ENCODE measurements around the gene NCOA1.

Gene NCOA1

GRCh38 chr2:24513281-24514071 lies 22.4 kb downstream of the NCOA1 start:
- H3K4me1 ChIP-seq (ENCODE audit: control insufficient read depth, insufficient read depth, low read length) = no peaks in the 10 kb centered on the region
- no peak overlapping the region for H3K27ac ChIP-seq (ENCODE audit: insufficient read depth, low read depth, low read length, poor library complexity, severe bottlenecking)
- no peaks in the 10 kb centered on the region for H3K27me3 ChIP-seq (ENCODE audit: control insufficient read depth, insufficient read depth, low read length, poor library complexity, severe bottlenecking)
- no peak overlapping the region for H3K4me3 ChIP-seq (ENCODE audit: insufficient read depth, low read depth, low read length)
- WGBS, 2 experiments = 95% methylated on average over 8 to 9 of the region's 9 CpGs
- H3K9me3 ChIP-seq (ENCODE audit: control insufficient read depth, low read length) = no peaks in the 10 kb centered on the region
- H3K36me3 ChIP-seq (ENCODE audit: control insufficient read depth, insufficient read depth, low read length) = no peaks in the 10 kb centered on the region

- WGBS, 2 experiments = 38 to 76% methylated on average over 1 to 2 of the region's 2 CpGs
Measured at GRCh38 chr2:24514820-24515219, 23.8 kb downstream of the NCOA1 start.

DNA sequence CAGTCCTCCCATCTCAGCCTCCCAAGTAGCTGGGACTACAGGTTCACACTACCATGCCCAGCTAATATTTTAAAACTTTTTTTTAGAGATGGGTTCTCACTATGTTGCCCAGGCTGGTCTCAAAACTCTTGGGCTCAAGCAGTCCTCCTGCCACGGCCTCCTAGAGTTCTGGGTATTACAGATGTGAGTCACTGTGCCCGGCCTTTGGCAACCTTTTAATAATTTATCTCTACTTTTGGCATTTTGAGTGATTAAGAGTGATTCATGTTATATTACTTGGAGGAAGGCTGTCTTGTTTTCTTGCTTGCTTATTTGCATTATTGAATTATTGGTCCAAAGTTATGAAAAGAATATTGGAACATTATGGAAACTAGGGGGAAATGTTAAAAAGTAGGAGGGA lies 24.3 kb downstream of the NCOA1 start:
- H3K4me1 ChIP-seq (ENCODE audit: control insufficient read depth, insufficient read depth, low read length) = no peaks in the 10 kb centered on the region
- 82 to 96% methylated on average over 2 of the region's 2 CpGs for WGBS, 2 experiments
- no peak overlapping the region for H3K27ac ChIP-seq (ENCODE audit: insufficient read depth, low read depth, low read length, poor library complexity, severe bottlenecking)
- no peaks in the 10 kb centered on the region for H3K36me3 ChIP-seq (ENCODE audit: control insufficient read depth, insufficient read depth, low read length)
- no peaks in the 10 kb centered on the region for H3K27me3 ChIP-seq (ENCODE audit: control insufficient read depth, insufficient read depth, low read length, poor library complexity, severe bottlenecking)
- H3K4me3 ChIP-seq (ENCODE audit: insufficient read depth, low read depth, low read length) = no peak overlapping the region
- no peaks in the 10 kb centered on the region for H3K9me3 ChIP-seq (ENCODE audit: control insufficient read depth, low read length)

More at GRCh38 chr2:24514820-24515219, 23.8 kb downstream of the NCOA1 start:
- no peaks in the 10 kb centered on the region for H3K36me3 ChIP-seq (ENCODE audit: control insufficient read depth, insufficient read depth, low read length)
- no peak overlapping the region for H3K27ac ChIP-seq (ENCODE audit: insufficient read depth, low read depth, low read length, poor library complexity, severe bottlenecking)
- no peak overlapping the region for H3K4me3 ChIP-seq (ENCODE audit: insufficient read depth, low read depth, low read length)
- no peaks in the 10 kb centered on the region for H3K27me3 ChIP-seq (ENCODE audit: control insufficient read depth, insufficient read depth, low read length, poor library complexity, severe bottlenecking)
- H3K9me3 ChIP-seq (ENCODE audit: control insufficient read depth, low read length) = no peaks in the 10 kb centered on the region
- H3K4me1 ChIP-seq (ENCODE audit: control insufficient read depth, insufficient read depth, low read length) = no peaks in the 10 kb centered on the region

DNA sequence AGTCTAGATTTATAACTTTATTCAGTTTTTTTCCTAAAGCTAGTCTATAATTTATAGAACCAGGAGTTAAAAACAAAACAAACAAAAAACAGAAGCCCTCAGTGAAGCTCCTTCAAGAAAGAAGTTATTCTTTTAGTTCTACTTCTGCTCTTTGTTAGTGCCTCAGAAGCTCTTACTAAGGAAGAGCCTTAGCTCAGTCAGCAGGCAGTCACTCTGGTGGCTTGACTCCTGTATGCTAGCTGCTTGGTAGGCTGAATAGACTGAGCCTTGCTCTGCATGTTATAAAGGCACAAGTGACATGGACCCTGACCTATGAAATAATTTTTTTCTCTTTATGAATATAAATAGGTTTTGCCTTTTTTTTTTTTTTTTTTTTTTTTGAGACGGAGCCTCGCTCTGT lies 24.8 kb downstream of the NCOA1 start:
- no peak overlapping the region for H3K4me3 ChIP-seq (ENCODE audit: insufficient read depth, low read depth, low read length)
- H3K27ac ChIP-seq (ENCODE audit: insufficient read depth, low read depth, low read length, poor library complexity, severe bottlenecking) = no peak overlapping the region
- H3K27me3 ChIP-seq (ENCODE audit: control insufficient read depth, insufficient read depth, low read length, poor library complexity, severe bottlenecking) = no peaks in the 10 kb centered on the region
- WGBS, 2 experiments = 88 to 100% methylated on average over 1 of the region's 2 CpGs
- H3K4me1 ChIP-seq (ENCODE audit: control insufficient read depth, insufficient read depth, low read length) = no peaks in the 10 kb centered on the region
- no peaks in the 10 kb centered on the region for H3K36me3 ChIP-seq (ENCODE audit: control insufficient read depth, insufficient read depth, low read length)
- no peaks in the 10 kb centered on the region for H3K9me3 ChIP-seq (ENCODE audit: control insufficient read depth, low read length)

- WGBS, 2 experiments = 90 to 93% methylated on average over 5 of the region's 5 CpGs
- H3K4me1 ChIP-seq (ENCODE audit: control insufficient read depth, insufficient read depth, low read length) = no peaks in the 10 kb centered on the region
- no peaks in the 10 kb centered on the region for H3K27me3 ChIP-seq (ENCODE audit: control insufficient read depth, insufficient read depth, low read length, poor library complexity, severe bottlenecking)
- H3K36me3 ChIP-seq (ENCODE audit: control insufficient read depth, insufficient read depth, low read length) = no peaks in the 10 kb centered on the region
- no peak overlapping the region for H3K27ac ChIP-seq (ENCODE audit: insufficient read depth, low read depth, low read length, poor library complexity, severe bottlenecking)
- no peaks in the 10 kb centered on the region for H3K9me3 ChIP-seq (ENCODE audit: control insufficient read depth, low read length)
- no peak overlapping the region for H3K4me3 ChIP-seq (ENCODE audit: insufficient read depth, low read depth, low read length)
Measured at GRCh38 chr2:24517247-24517646, 26.2 kb downstream of the NCOA1 start.

DNA sequence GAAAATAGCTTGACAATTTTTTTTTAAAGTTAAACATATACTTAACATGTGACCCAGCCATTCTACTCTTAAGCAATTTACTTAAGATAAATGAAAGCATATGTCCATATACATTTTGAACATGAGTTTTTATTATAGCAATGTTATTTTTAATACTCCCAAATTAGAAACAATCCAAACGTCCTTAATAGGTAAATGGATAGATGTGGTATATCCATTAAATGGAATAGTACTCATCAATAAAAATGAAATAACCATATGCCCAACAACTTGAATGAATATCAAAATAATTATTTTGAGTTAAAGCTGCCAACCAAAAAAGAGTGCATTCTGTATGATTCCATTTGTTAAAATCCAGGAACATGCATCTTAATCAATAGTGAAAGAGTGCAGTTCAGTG lies 29.1 kb downstream of the NCOA1 start:
- Histone ChIP-seq H3K36me3 (ENCODE audit: control insufficient read depth, insufficient read depth, low read length) (no peaks in the 10 kb centered on the region), H3K27me3 (ENCODE audit: control insufficient read depth, insufficient read depth, low read length, poor library complexity, severe bottlenecking) (no peaks in the 10 kb centered on the region), H3K27ac (ENCODE audit: insufficient read depth, low read depth, low read length, poor library complexity, severe bottlenecking) (no peak overlapping the region), H3K4me3 (ENCODE audit: insufficient read depth, low read depth, low read length) (no peak overlapping the region), H3K4me1 (ENCODE audit: control insufficient read depth, insufficient read depth, low read length) (no peaks in the 10 kb centered on the region), H3K9me3 (ENCODE audit: control insufficient read depth, low read length) (no peaks in the 10 kb centered on the region)
- WGBS, 2 experiments = no CpG with 5 or more reads among the region's 1 CpG

- no peaks in the 10 kb centered on the region for H3K27me3 ChIP-seq (ENCODE audit: control insufficient read depth, insufficient read depth, low read length, poor library complexity, severe bottlenecking)
- no peak overlapping the region for H3K27ac ChIP-seq (ENCODE audit: insufficient read depth, low read depth, low read length, poor library complexity, severe bottlenecking)
- H3K4me1 ChIP-seq (ENCODE audit: control insufficient read depth, insufficient read depth, low read length) = no peaks in the 10 kb centered on the region
- H3K9me3 ChIP-seq (ENCODE audit: control insufficient read depth, low read length) = no peaks in the 10 kb centered on the region
- H3K4me3 ChIP-seq (ENCODE audit: insufficient read depth, low read depth, low read length) = no peak overlapping the region
- H3K36me3 ChIP-seq (ENCODE audit: control insufficient read depth, insufficient read depth, low read length) = no peaks in the 10 kb centered on the region
- 100% methylated on average over 1 of the region's 1 CpG; no CpG with 5 or more reads in 1 of the 2 experiments for WGBS, 2 experiments
Measured at GRCh38 chr2:24521162-24521857, 30.3 kb downstream of the NCOA1 start.

DNA sequence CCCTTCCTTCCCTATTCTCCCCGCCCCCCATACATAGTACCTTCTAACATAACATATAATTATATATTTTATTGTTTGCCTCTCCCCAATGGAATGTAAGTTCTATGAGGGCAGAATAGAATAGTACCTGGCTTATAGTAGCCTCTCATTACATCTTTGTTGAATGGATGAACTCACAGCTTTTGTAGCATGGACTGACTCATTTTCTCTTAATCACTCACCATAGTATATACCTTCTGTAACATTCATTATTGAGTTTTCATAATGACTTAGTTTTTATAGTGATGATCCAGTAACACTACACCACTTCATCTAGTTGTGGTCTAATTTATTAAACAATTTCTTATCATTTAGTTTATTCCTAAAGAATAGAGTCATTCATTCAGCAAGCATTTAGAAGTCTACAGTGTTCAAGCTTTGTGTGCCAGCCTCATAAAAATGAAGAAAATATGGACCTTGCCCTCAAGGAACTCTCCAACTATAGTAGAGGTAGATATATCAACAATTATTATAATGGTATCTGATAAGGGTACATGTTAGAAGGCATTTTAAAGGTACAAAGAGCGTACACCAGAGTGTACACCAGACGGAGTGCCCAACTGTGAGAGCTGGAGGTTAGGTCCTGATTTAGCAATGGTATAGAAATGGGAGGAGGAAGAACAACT lies 31.1 kb downstream of the NCOA1 start:
- no peaks in the 10 kb centered on the region for H3K9me3 ChIP-seq (ENCODE audit: control insufficient read depth, low read length)
- H3K27ac ChIP-seq (ENCODE audit: insufficient read depth, low read depth, low read length, poor library complexity, severe bottlenecking) = no peak overlapping the region
- no peaks in the 10 kb centered on the region for H3K27me3 ChIP-seq (ENCODE audit: control insufficient read depth, insufficient read depth, low read length, poor library complexity, severe bottlenecking)
- 87 to 98% methylated on average over 2 to 3 of the region's 3 CpGs for WGBS, 2 experiments
- H3K36me3 ChIP-seq (ENCODE audit: control insufficient read depth, insufficient read depth, low read length) = no peaks in the 10 kb centered on the region
- no peak overlapping the region for H3K4me3 ChIP-seq (ENCODE audit: insufficient read depth, low read depth, low read length)
- H3K4me1 ChIP-seq (ENCODE audit: control insufficient read depth, insufficient read depth, low read length) = no peaks in the 10 kb centered on the region

- H3K9me3 ChIP-seq (ENCODE audit: control insufficient read depth, low read length) = no peaks in the 10 kb centered on the region
- H3K4me1 ChIP-seq (ENCODE audit: control insufficient read depth, insufficient read depth, low read length) = no peaks in the 10 kb centered on the region
- H3K27me3 ChIP-seq (ENCODE audit: control insufficient read depth, insufficient read depth, low read length, poor library complexity, severe bottlenecking) = no peaks in the 10 kb centered on the region
- H3K27ac ChIP-seq (ENCODE audit: insufficient read depth, low read depth, low read length, poor library complexity, severe bottlenecking) = no peak overlapping the region
- no peaks in the 10 kb centered on the region for H3K36me3 ChIP-seq (ENCODE audit: control insufficient read depth, insufficient read depth, low read length)
- 92 to 100% methylated on average over 1 to 2 of the region's 2 CpGs for WGBS, 2 experiments
- H3K4me3 ChIP-seq (ENCODE audit: insufficient read depth, low read depth, low read length) = no peak overlapping the region
Measured at GRCh38 chr2:24527536-24527935, 36.5 kb downstream of the NCOA1 start.

DNA sequence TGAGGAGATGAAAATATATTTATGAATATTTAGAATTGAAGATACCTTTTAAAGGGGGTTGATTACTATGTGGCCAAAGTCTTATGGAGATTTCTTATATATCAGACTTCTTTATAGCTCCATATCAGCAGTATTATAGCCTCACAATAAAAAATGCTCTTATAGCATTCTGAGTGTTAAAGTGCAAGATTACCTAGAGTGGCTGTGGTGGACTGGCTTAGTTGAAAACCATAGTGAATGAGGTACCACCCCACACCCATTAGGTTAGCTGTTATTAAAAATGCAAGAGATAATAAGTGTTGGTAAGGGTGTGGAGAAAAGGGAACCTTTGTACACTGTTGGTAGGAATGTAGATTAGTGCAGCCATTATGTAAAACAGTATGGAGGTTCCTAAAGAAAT lies 39.7 kb downstream of the NCOA1 start:
- Histone ChIP-seq H3K27ac (ENCODE audit: insufficient read depth, low read depth, low read length, poor library complexity, severe bottlenecking) (no peak overlapping the region), H3K27me3 (ENCODE audit: control insufficient read depth, insufficient read depth, low read length, poor library complexity, severe bottlenecking) (no peaks in the 10 kb centered on the region), H3K36me3 (ENCODE audit: control insufficient read depth, insufficient read depth, low read length) (no peaks in the 10 kb centered on the region), H3K9me3 (ENCODE audit: control insufficient read depth, low read length) (no peaks in the 10 kb centered on the region), H3K4me3 (ENCODE audit: insufficient read depth, low read depth, low read length) (no peak overlapping the region), H3K4me1 (ENCODE audit: control insufficient read depth, insufficient read depth, low read length) (no peaks in the 10 kb centered on the region)

Data from ectodermal cell (in vitro differentiated cells).